ENCODE measurements around the gene TP53BP2.
"Not testable (repeated sequence)": the region's sequence is repeated elsewhere in the genome, so short reads cannot be mapped to it uniquely, and the experiment has no call there.

The TP53BP2 gene

DNA sequence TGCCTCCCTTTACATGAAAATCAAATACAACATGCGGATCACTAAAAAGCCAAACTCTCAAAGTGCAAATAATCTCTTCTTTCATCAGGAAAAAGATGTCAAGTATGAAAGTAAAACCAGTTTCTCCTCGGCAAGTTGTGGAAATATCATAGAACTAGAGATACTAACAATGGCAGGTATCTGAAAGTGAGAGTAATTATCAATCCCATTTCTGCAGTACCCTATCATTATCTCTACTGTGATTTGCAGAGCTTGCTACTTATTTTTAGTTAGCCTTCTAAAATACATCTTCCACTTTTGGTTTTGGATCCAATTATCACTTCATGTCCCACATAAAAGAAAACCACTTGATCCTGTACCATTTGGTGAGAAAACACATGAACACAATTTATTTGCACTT is 3.0 kb downstream of the TP53BP2 start:
- H3K4me3 ChIP-seq (ENCODE audit: low read depth, low read length) = no peak overlapping the region
- DNase-seq (ENCODE audit: low read depth) = no peak
- TF ChIP-seq, protein P1, sequence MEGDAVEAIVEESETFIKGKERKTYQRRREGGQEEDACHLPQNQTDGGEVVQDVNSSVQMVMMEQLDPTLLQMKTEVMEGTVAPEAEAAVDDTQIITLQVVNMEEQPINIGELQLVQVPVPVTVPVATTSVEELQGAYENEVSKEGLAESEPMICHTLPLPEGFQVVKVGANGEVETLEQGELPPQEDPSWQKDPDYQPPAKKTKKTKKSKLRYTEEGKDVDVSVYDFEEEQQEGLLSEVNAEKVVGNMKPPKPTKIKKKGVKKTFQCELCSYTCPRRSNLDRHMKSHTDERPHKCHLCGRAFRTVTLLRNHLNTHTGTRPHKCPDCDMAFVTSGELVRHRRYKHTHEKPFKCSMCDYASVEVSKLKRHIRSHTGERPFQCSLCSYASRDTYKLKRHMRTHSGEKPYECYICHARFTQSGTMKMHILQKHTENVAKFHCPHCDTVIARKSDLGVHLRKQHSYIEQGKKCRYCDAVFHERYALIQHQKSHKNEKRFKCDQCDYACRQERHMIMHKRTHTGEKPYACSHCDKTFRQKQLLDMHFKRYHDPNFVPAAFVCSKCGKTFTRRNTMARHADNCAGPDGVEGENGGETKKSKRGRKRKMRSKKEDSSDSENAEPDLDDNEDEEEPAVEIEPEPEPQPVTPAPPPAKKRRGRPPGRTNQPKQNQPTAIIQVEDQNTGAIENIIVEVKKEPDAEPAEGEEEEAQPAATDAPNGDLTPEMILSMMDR (IDR thresholded peaks at IDR 0.05; ENCODE audit: control insufficient read depth, extremely low read depth, insufficient read depth) = no peak

DNA sequence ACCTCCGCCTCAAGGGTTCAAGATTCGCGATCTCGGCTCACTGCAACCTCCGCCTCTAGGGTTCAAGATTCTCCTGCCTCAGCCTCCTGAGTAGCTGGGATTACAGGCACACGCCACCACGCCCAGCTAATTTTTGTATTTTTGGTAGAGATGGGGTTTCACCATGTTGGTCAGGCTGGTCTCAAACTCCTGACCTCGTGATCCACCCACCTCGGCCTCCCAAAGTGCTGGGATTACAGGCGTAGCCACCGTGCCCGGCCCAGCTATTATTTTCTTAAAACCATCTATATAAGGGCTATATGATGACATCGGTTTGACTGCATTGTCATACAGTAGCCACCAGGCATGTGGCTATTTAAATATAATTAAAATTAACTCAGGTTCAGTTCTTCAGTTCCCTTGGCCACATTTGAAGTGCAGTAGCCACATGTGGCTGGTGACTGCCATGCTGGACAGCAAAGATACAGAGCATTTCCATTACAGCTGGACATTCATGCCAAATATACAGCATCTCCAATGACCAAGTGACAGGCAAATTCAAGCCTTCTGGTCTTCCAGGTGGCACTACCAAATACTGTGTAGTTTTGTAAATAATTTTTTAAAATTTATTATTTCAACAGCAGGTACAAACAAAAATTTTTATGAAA is 3.6 kb downstream of the TP53BP2 start:
- not testable (repeated sequence) for DNase-seq (ENCODE audit: low read depth); H3K4me3 ChIP-seq (ENCODE audit: low read depth, low read length)

DNA sequence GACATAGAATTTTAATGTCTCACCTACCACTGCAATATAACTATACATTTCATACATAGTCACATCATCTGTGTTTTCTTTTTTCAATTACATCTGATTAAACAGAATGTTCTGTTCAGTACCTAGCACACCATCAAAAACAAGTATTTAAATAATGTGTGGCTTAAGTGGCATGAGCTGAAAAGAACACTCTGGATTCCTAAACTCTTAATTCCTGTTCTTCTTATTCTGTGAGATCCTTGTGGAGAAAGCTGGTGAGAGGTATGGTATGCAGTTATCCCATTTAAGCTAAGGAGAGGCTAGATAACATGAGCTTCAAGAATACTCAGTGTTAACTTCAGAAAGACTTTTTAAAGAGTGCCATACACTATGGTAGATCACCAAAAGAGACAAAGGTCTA is 5.5 kb downstream of the TP53BP2 start:
- DNase-seq (ENCODE audit: low read depth) = no peak
- TF ChIP-seq, protein P1 (IDR thresholded peaks at IDR 0.05; ENCODE audit: control insufficient read depth, extremely low read depth, insufficient read depth) = no peak
- no peak overlapping the region for H3K4me3 ChIP-seq (ENCODE audit: low read depth, low read length)

DNA sequence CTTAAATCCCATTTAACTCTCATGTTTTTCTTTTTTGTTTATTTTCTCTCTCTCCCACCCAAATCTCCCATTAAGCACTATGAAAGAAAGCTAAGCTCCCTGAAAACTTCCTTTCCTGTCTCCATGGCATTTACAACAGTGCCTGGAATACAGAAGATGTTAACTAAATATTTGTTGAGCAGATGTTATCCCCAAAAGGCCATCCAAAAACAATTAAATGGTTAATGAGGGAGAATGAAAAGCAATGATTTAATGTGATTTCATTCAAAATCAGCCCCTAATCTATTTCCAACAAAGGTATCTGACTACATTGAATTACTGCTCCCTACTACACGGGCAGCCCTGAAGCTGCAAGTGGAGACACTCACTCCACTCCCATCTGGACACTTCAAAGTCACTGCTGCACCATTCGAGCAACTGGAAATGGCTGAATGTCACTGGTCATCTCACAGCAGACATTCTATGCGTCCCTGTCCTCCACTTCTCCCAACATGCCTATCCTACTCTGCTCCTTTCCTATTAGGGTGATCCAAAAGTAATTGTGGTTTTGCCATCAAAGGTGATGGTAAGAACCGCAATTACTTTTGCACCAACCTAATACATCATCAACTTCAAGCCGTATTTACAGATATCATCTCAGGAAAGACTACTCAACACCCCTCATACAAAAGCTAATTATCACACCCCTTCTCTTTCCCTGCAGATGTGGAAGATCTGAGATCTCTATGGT is 7.5 kb downstream of the TP53BP2 start:
- TF ChIP-seq, protein P1 (IDR thresholded peaks at IDR 0.05; ENCODE audit: control insufficient read depth, extremely low read depth, insufficient read depth) = no peak
- no peak for DNase-seq (ENCODE audit: low read depth)
- H3K4me3 ChIP-seq (ENCODE audit: low read depth, low read length) = no peak overlapping the region

- H3K4me3 ChIP-seq (ENCODE audit: low read depth, low read length) = no peak overlapping the region
- DNase-seq (ENCODE audit: low read depth) = no peak
These were observed 8.1 kb downstream of the TP53BP2 start for GRCh38 chr1:223837687-223838086.

GRCh38 chr1:223837206-223837605 is 8.5 kb downstream of the TP53BP2 start:
- DNase-seq (ENCODE audit: low read depth) = no peak
- TF ChIP-seq, protein P1 (IDR thresholded peaks at IDR 0.05; ENCODE audit: control insufficient read depth, extremely low read depth, insufficient read depth) = no peak

More at GRCh38 chr1:223837687-223838086, 8.1 kb downstream of the TP53BP2 start:
- TF ChIP-seq, protein P1 (IDR thresholded peaks at IDR 0.05; ENCODE audit: control insufficient read depth, extremely low read depth, insufficient read depth) = no peak

GRCh38 chr1:223836586-223836985 is 9.2 kb downstream of the TP53BP2 start:
- H3K4me3 ChIP-seq (ENCODE audit: low read depth, low read length) = no peak overlapping the region
- no peak for DNase-seq (ENCODE audit: low read depth)
- TF ChIP-seq, protein P1 (IDR thresholded peaks at IDR 0.05; ENCODE audit: control insufficient read depth, extremely low read depth, insufficient read depth) = no peak

More at GRCh38 chr1:223837206-223837605, 8.5 kb downstream of the TP53BP2 start:
- no peak overlapping the region for H3K4me3 ChIP-seq (ENCODE audit: low read depth, low read length)
